ENCODE data around the gene KRT13.

DNA sequence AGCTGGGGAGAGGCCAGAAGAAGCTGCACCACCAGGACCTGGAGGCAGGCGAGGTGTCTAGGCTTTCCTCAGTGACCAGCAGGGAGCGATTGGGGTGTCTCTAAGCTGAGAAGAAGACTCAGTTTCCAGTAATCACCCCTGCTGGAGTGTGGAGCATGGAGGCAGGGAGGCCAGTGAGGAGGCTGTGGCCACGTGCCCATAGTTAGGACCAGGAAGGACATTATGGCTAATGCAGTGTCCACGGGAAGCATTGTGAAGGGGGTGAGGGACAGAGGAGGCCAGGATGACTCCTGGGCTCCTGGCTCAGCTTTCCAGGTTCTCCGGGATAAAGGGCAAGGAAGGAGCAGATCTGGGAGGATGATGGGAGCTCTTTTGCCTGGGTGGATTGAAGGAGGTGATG lies 5.7 kb downstream of the KRT13 start:
- TF ChIP-seq CTCF (IDR thresholded peaks at IDR 0.05) (no peak), ZNF671 (CRISPR knock-in tag; IDR thresholded peaks at IDR 0.05) (no peak), ATF2 (CRISPR knock-in tag; IDR thresholded peaks at IDR 0.05; ENCODE audit: borderline replicate concordance, low read depth) (no peak), ZNF263 (CRISPR knock-in tag; IDR thresholded peaks at IDR 0.05; ENCODE audit: low read depth) (no peak)
